HepG2 (cell line): ENCODE data around the gene DNAJB2. TPM values are rescaled to one million over a fixed set of nuclear protein-coding genes. Genes with fewer than 3 reads are reported as not detected.
A peak's percentile ranks its signal among the peaks of the same experiment; 100 is the strongest.

Source experiments
- ARID5B ChIP-seq: IDR thresholded peaks from 2 replicates; pipeline ENCODE4 v1.4.0; 2020; ENCODE audit warnings: mild to moderate bottlenecking, missing genetic modification reagents
- ARNTL ChIP-seq: sonication (generic); formaldehyde crosslinking; IDR thresholded peaks from 2 replicates; pipeline ENCODE4 v1.4.0; 2020; ENCODE audit warnings: mild to moderate bottlenecking, missing genetic modification reagents
- HMG20B ChIP-seq: conservative IDR thresholded peaks from 2 replicates; pipeline ENCODE4 v1.6.1; 2016; ENCODE audit warnings: missing genetic modification reagents, missing compliant biosample characterization
- LBX2 ChIP-seq: sonication (generic); formaldehyde crosslinking; IDR thresholded peaks from 2 replicates; pipeline ENCODE4 v1.5.0; 2020; ENCODE audit warnings: missing genetic modification reagents, mild to moderate bottlenecking, borderline replicate concordance
- MAF1 ChIP-seq: sonication (generic); formaldehyde crosslinking; IDR thresholded peaks from 2 replicates; pipeline ENCODE4 v1.5.0; 2020; ENCODE audit warnings: missing genetic modification reagents, borderline replicate concordance
- PLRG1 ChIP-seq: fragments of 450-650 bp; conservative IDR thresholded peaks from 2 replicates; pipeline ENCODE4 v1.6.1; 2016
- RFX3 ChIP-seq: IDR thresholded peaks from 2 replicates; pipeline ENCODE4 v1.6.1; 2016; ENCODE audit warnings: missing biosample characterization, missing genetic modification reagents
- THAP7 ChIP-seq: sonication (generic); formaldehyde crosslinking; IDR thresholded peaks from 2 replicates; pipeline ENCODE4 v1.8.1; 2023; ENCODE audit warnings: mild to moderate bottlenecking, missing genetic modification reagents
- ZGPAT ChIP-seq: IDR thresholded peaks from 2 replicates; pipeline ENCODE4 v1.6.1; 2016; ENCODE audit warnings: mild to moderate bottlenecking
- ZHX2 ChIP-seq, 2 experiments: sonication (generic) in 1 of 2; formaldehyde crosslinking in 1 of 2; IDR thresholded peaks; 2 replicates each; pipeline versions ENCODE4 v1.6.1 to v1.9.0; 2014 to 2022; ENCODE audit warnings: antibody characterized with exemption in 1 of 2, borderline replicate concordance in 1 of 2, inconsistent platforms in 1 of 2, low read depth in 1 of 2, missing genetic modification reagents in 1 of 2
- ZMAT5 ChIP-seq: sonication (generic); formaldehyde crosslinking; IDR thresholded peaks from 2 replicates; pipeline ENCODE4 v1.5.0; 2020; ENCODE audit warnings: mild to moderate bottlenecking, low read depth, missing genetic modification reagents, borderline replicate concordance
- ZNF12 ChIP-seq: sonication (generic); formaldehyde crosslinking; IDR thresholded peaks from 2 replicates; pipeline ENCODE4 v1.5.0; 2020; ENCODE audit warnings: missing genetic modification reagents
- ZNF24 ChIP-seq: fragments of 450-650 bp; IDR thresholded peaks from 2 replicates; pipeline ENCODE4 v1.6.1; 2017; ENCODE audit warnings: antibody characterized with exemption, mild to moderate bottlenecking
- ZNF296 ChIP-seq: sonication (generic); formaldehyde crosslinking; conservative IDR thresholded peaks from 2 replicates; pipeline ENCODE4 v1.5.0; 2020; ENCODE audit warnings: mild to moderate bottlenecking, missing genetic modification reagents
- ZNF496 ChIP-seq: sonication (generic); formaldehyde crosslinking; IDR thresholded peaks from 2 replicates; pipeline ENCODE4 v1.8.1; 2023; ENCODE audit warnings: mild to moderate bottlenecking, moderate library complexity, missing genetic modification reagents; ENCODE audit not compliant: insufficient replicate concordance
- polyA plus RNA-seq, 8 experiments: library from polyadenylated mRNA; depleted of rRNA in 3 of 8; stranded (reverse) in 7 of 8; unstranded in 1 of 8; fragments of >200 nt; fragmentation: Illumina TruSeq in 4 of 8; extraction: Trizol in 4 of 8; gene quantifications; 2 replicates each; pipeline versions ENCODE4 v1.2.1 to v1.2.3, GENCODE V29; 2011 to 2016; ENCODE audit warnings: low read depth in 4 of 8, missing spikeins in 1 of 8, mixed read lengths in 1 of 8; ENCODE audit not compliant: insufficient read depth in 1 of 8
- total RNA-seq, 5 experiments: library from RNA; depleted of rRNA; stranded (reverse); fragments of >200 nt; fragmentation: Illumina TruSeq; extraction: Trizol; gene quantifications; 2 replicates each; pipeline ENCODE4 v1.2.3, GENCODE V29; 2016; ENCODE audit warnings: low read depth in 1 of 5

The DNAJB2 gene
- total and polyA plus RNA-seq, 2 of the 13 experiments (the other 11 are each of a cell fraction or from before 2014, with no cell fraction given) = 21.3 to 31.1 TPM

GRCh38 chr2:219331560-219332213 is 52.5 kb downstream of the DNAJB2 start (continued):
- TF ChIP-seq ZGPAT (CRISPR knock-in tag) = peak; percentile 41; the same call in 1 of the 2 replicates
- TF ChIP-seq ARNTL (CRISPR knock-in tag) = 0 out of 2 replicates have a peak, but pooled peaks have one; percentile 51
- no peak for TF ChIP-seq ZHX2 (IDR thresholded peaks at IDR 0.05; ENCODE audit: low read depth)
- TF ChIP-seq ZHX2 (CRISPR knock-in tag; IDR thresholded peaks at IDR 0.05; ENCODE audit: borderline replicate concordance) = peak; percentile 78; the same call in 1 of the 2 replicates
- 0 out of 2 replicates have a peak, but pooled peaks have one; percentile 25 for TF ChIP-seq RFX3 (CRISPR knock-in tag)
- no peak for TF ChIP-seq ZNF496 (CRISPR knock-in tag)
- TF ChIP-seq ZNF296 (CRISPR knock-in tag) = peak; percentile 75; the same call in 1 of the 2 replicates
- no peak for TF ChIP-seq THAP7 (CRISPR knock-in tag)
- peak; percentile 69 for TF ChIP-seq ARID5B (CRISPR knock-in tag)
- 0 out of 2 replicates have a peak, but pooled peaks have one; percentile 71 for TF ChIP-seq LBX2 (CRISPR knock-in tag)
- peak; percentile 75; the same call in 1 of the 2 replicates for TF ChIP-seq ZNF12 (CRISPR knock-in tag)
- no peak for TF ChIP-seq PLRG1
- TF ChIP-seq ZMAT5 (CRISPR knock-in tag) = 0 out of 2 replicates have a peak, but pooled peaks have one; percentile 73
- peak; percentile 73; the same call in 1 of the 2 replicates for TF ChIP-seq MAF1 (CRISPR knock-in tag)
- TF ChIP-seq ZNF24 = no peak
- TF ChIP-seq HMG20B (CRISPR knock-in tag) = 0 out of 2 replicates have a peak, but pooled peaks have one; percentile 50
